ENCODE measurements around the gene NUMB. TPM values are rescaled to one million over a fixed set of nuclear protein-coding genes. Genes with fewer than 3 reads are reported as not detected.

NUMB gene
- total RNA-seq, 2 experiments from 2014 or later: 27.9 to 31.5 TPM

DNA sequence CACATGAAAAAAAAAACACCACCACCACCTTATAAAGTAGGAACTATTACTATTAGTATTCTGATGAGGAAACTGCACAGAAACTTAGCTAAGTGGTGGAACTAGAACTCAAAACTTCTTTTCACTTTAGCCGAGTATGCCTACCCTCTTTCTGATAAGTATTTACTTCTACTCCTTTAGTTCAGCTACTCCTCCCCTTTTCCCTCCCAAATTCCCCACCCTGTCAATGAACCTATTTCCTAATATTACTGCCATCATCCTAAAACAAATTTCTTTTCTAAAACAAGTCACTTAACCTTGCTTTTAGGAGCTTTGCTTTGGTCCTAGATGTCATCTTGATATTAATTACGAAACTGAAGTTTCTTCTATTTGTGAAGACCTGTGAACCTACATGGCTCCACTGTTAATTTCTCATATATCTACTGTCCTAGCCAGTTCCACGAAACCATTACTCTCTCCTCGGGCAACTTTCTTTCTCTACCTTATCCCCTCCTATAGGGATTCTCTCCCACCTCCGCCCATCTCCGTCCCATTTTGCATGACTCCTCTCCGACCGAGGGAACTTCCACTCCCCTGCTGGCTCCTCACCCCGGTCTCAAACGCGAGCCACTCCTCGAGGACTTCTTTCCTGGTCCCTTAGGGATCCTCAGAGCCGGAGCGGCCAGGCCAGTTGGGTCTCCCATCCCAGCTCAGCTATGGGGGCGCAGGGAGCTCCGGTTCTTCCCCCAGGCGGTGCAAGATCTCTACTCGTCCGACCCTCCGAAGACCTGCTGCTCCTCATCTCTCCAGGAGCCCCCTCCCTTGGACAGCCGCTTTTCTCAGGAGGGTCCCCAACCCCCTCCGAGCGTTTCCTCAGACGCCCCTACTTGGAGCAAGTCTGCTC, 1.1 kb downstream of the NUMB start:
- intact Hi-C loops (cut with DNase I, micrococcal nuclease): loop anchor here in 1 of 2 experiments (5.0 to 10.0 kb wide), 2 partner anchors 400 to 1038 kb away; partner anchors contain the start of genes ISCA2, NPC2 and RBM25

DNA sequence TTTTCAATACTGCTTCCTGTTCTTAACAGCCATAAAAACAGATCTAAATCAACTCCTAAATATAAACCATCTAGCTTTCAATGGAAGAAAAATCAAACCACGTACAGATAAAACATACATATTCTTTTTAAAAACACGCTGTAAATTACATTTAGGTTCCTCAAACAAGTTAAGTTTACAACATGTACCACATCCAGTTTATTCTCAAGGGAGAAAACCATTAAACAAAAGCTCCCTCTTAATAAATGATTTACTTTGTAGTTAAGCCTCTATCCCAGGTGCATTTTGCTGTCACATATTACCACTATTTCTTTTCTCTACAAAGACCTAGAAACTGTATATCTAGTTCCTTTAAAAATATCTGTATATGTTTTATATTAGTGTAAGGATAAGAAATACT, 3.1 kb downstream of the NUMB start:
- Mint-ChIP-seq H3K27me3 (no peaks in the 10 kb centered on the region), H3K9me3 (no peaks in the 10 kb centered on the region), H3K27ac (no peak overlapping the region), H3K4me1 (ENCODE audit: low read depth) (peaks cover 53% of the 10 kb centered on the region), H3K4me3 (peak overlapping the region; percentile 55), H3K36me3 (ENCODE audit: low read depth) (peaks cover 13% of the 10 kb centered on the region)
- POLR2A ChIA-PET: interaction anchor here (1.1 to 1.3 kb wide), 2 partner anchors 11 to 36 kb away, joined by 4 to 6 read pairs; partner anchors contain the start of gene RIOX1
- Histone ChIP-seq H3K27me3 (ENCODE audit: control insufficient read depth in 1 of 2, insufficient read depth in 2 of 2, low read length in 2 of 2) (no peaks in the 10 kb centered on the region), H3K4me3 (ENCODE audit: low read length) (no peak overlapping the region), H3K4me1 (ENCODE audit: insufficient read depth, low read length) (peaks cover 33% of the 10 kb centered on the region), H3K27ac (ENCODE audit: low read depth in 1 of 2, low read length in 2 of 2) (no peak overlapping the region), H3K36me3 (ENCODE audit: insufficient read depth, low read length) (no peaks in the 10 kb centered on the region), H3K9me3 (ENCODE audit: control insufficient read depth in 1 of 2, insufficient read depth in 1 of 2, low read length in 2 of 2) (no peaks in the 10 kb centered on the region)
- ATAC-seq (ENCODE audit: poor library complexity) (no peak), DNase-seq (no peak)
- intact Hi-C loops (cut with DNase I, micrococcal nuclease): loop anchor here in 1 of 2 experiments (5.0 to 10.0 kb wide), 2 partner anchors 398 to 1040 kb away; partner anchors contain the start of genes ISCA2, NPC2 and RBM25
- CTCF ChIA-PET: interaction anchor here (1.0 kb wide), 1 partner anchor 17 kb away, joined by 5 read pairs; no protein-coding TSS in a partner anchor
- TF ChIP-seq, protein P1, sequence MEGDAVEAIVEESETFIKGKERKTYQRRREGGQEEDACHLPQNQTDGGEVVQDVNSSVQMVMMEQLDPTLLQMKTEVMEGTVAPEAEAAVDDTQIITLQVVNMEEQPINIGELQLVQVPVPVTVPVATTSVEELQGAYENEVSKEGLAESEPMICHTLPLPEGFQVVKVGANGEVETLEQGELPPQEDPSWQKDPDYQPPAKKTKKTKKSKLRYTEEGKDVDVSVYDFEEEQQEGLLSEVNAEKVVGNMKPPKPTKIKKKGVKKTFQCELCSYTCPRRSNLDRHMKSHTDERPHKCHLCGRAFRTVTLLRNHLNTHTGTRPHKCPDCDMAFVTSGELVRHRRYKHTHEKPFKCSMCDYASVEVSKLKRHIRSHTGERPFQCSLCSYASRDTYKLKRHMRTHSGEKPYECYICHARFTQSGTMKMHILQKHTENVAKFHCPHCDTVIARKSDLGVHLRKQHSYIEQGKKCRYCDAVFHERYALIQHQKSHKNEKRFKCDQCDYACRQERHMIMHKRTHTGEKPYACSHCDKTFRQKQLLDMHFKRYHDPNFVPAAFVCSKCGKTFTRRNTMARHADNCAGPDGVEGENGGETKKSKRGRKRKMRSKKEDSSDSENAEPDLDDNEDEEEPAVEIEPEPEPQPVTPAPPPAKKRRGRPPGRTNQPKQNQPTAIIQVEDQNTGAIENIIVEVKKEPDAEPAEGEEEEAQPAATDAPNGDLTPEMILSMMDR (IDR thresholded peaks at IDR 0.05): no peak

More for the DNA sequence above, 1.1 kb downstream of the NUMB start:
- Histone ChIP-seq H3K4me1 (ENCODE audit: insufficient read depth, low read length) (peaks cover 28% of the 10 kb centered on the region), H3K4me3 (ENCODE audit: low read length) (peak overlapping the region; percentile 98), H3K9me3 (ENCODE audit: control insufficient read depth in 1 of 2, insufficient read depth in 1 of 2, low read length in 2 of 2) (no peaks in the 10 kb centered on the region), H3K36me3 (ENCODE audit: insufficient read depth, low read length) (no peaks in the 10 kb centered on the region), H3K27me3 (ENCODE audit: control insufficient read depth in 1 of 2, insufficient read depth in 2 of 2, low read length in 2 of 2) (no peaks in the 10 kb centered on the region), H3K27ac (ENCODE audit: low read depth in 1 of 2, low read length in 2 of 2) (no peak overlapping the region)
- H3K4me3 Mint-ChIP-seq: peak overlapping the region; percentile 97
- peak in 6 of 14 experiments; percentile 8 to 47 (median 26) for DNase-seq
- TF ChIP-seq, protein P1 (IDR thresholded peaks at IDR 0.05): no peak
- H3K27ac Mint-ChIP-seq: peak overlapping the region; percentile 65
- H3K4me1 Mint-ChIP-seq (ENCODE audit: low read depth): peaks cover 51% of the 10 kb centered on the region
- ATAC-seq (ENCODE audit: poor library complexity): no peak
- CTCF ChIA-PET: interaction anchor here (1.0 to 1.5 kb wide), 3 partner anchors 8 to 162 kb away, joined by 3 to 4 read pairs (median 4); partner anchors contain the start of gene RIOX1
- peaks cover 13% of the 10 kb centered on the region for H3K36me3 Mint-ChIP-seq (ENCODE audit: low read depth)
- no peaks in the 10 kb centered on the region for H3K9me3 Mint-ChIP-seq
- no peaks in the 10 kb centered on the region for H3K27me3 Mint-ChIP-seq
- POLR2A ChIA-PET: interaction anchor here (0.7 to 4.3 kb wide), 5 partner anchors 9 to 162 kb away, joined by 3 to 51 read pairs (median 7); partner anchors contain the start of genes ACOT6 and RIOX1

DNA sequence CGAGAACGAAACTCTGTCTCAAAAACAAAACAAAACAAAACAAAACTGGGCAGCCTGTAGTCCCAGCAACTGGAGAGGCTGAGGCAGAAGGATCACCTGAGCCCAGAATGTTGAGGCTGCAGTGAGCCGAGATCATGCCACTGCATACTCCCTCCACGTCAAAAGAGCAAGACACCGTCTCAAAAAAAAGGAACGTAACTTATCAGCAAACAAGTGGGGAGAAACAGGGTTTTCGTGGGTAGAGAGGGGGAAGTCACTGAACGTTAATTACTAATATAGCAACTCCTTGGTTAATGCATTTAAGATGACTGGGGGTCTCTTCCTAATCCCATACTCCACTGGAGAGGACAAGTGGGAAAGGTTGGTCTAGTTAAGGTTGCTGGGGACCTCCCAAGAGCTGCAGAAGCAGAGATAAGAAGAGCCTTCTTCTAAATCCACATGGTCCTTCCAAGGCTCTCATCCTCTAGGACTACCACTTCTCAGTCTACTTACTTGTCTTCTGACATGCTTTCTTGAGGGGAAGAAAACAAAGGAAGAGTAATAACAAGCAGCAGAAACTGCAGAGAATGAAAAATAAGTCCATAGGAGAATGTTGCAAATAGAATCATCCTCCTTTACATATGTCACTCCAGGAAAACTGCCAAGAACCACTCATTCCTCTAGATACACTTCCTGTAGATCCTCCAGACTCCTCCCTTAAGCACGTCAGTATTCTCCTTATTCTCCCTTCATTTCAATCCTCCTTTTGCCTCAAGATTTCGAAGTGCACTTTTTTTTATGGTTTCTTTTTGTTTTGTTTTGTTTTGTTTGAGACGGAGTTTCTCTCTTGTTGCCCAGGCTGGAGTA, 5.8 kb downstream of the NUMB start:
- CTCF ChIA-PET: interaction anchor here (0.6 to 0.7 kb wide), 2 partner anchors 19 to 112 kb away, joined by 3 read pairs; no protein-coding TSS in a partner anchor
- TF ChIP-seq, protein P1 (IDR thresholded peaks at IDR 0.05): no peak
- Mint-ChIP-seq H3K27me3 (no peaks in the 10 kb centered on the region), H3K9me3 (no peaks in the 10 kb centered on the region), H3K36me3 (ENCODE audit: low read depth) (peaks cover 5% of the 10 kb centered on the region), H3K4me3 (peak overlapping the region; percentile 7), H3K4me1 (ENCODE audit: low read depth) (peaks cover 42% of the 10 kb centered on the region), H3K27ac (no peak overlapping the region)
- POLR2A ChIA-PET: no interaction called here
- Histone ChIP-seq H3K36me3 (ENCODE audit: insufficient read depth, low read length) (no peaks in the 10 kb centered on the region), H3K27me3 (ENCODE audit: control insufficient read depth in 1 of 2, insufficient read depth in 2 of 2, low read length in 2 of 2) (no peaks in the 10 kb centered on the region), H3K9me3 (ENCODE audit: control insufficient read depth in 1 of 2, insufficient read depth in 1 of 2, low read length in 2 of 2) (no peaks in the 10 kb centered on the region), H3K4me3 (ENCODE audit: low read length) (no peak overlapping the region), H3K27ac (ENCODE audit: low read depth in 1 of 2, low read length in 2 of 2) (no peak overlapping the region), H3K4me1 (ENCODE audit: insufficient read depth, low read length) (peaks cover 22% of the 10 kb centered on the region)
- DNase-seq: no peak
- intact Hi-C loops (cut with DNase I, micrococcal nuclease): loop anchor here in 1 of 2 experiments (10.0 kb wide), 1 partner anchor 1042 kb away; the partner anchor contains the start of genes ISCA2 and NPC2
- ATAC-seq (ENCODE audit: poor library complexity): no peak

Data from CD4-positive, alpha-beta T cell (primary cell).